GM18867 (cell line): ENCODE results near the gene CA4.

Experiments used
- ATAC-seq: cut with Tn5 transposase; IDR thresholded peaks from one replicate; pipeline ENCODE4 v1.9.1; 2021; ENCODE audit warnings: mild to moderate bottlenecking, moderate library complexity; ENCODE audit not compliant: unreplicated experiment

CA4 gene

GRCh38 chr17:60129164-60129563 is 20.6 kb upstream of the CA4 start:
- ATAC-seq, result no peak

- no peak for ATAC-seq
Observed at GRCh38 chr17:60130466-60130865, 19.3 kb upstream of the CA4 start.

GRCh38 chr17:60134396-60135150 is 15.2 kb upstream of the CA4 start:
- ATAC-seq, result peak; percentile 14

GRCh38 chr17:60135151-60135950 is 14.4 kb upstream of the CA4 start:
- peak; percentile 83 for ATAC-seq

GRCh38 chr17:60135951-60136666 is 13.7 kb upstream of the CA4 start:
- no peak for ATAC-seq

GRCh38 chr17:60137731-60138130 is 12.0 kb upstream of the CA4 start:
- ATAC-seq, result no peak

GRCh38 chr17:60138769-60139437 is 10.9 kb upstream of the CA4 start:
- ATAC-seq, result no peak

GRCh38 chr17:60139438-60140285 is 10.1 kb upstream of the CA4 start:
- ATAC-seq, result no peak

- ATAC-seq, result no peak
Observed at GRCh38 chr17:60141111-60142018, 8.4 kb upstream of the CA4 start.

GRCh38 chr17:60142872-60143499 is 6.8 kb upstream of the CA4 start:
- ATAC-seq, result no peak

GRCh38 chr17:60145006-60145935 is 4.5 kb upstream of the CA4 start:
- ATAC-seq, result no peak

- no peak for ATAC-seq
Observed at GRCh38 chr17:60146206-60146605, 3.6 kb upstream of the CA4 start.

- no peak for ATAC-seq
Observed at GRCh38 chr17:60147553-60148223, 2.1 kb upstream of the CA4 start.

- ATAC-seq, result no peak
Observed at GRCh38 chr17:60148373-60148772, 1.4 kb upstream of the CA4 start.

- ATAC-seq, result peak; percentile 54
Observed at GRCh38 chr17:60151355-60151754, 1.6 kb downstream of the CA4 start.

GRCh38 chr17:60153606-60154390 is 4.0 kb downstream of the CA4 start:
- ATAC-seq, result no peak
